Ishikawa (cell line): Measurements from ENCODE around the gene RBM24.

Experiments used
- CEBPB ChIP-seq: IDR thresholded peaks from 2 replicates; pipeline ENCODE4 v1.6.1; 2012
- CREB1 ChIP-seq: IDR thresholded peaks from 2 replicates; pipeline ENCODE4 v1.6.1; 2012; ENCODE audit warnings: low read depth
- EGR1 ChIP-seq: IDR thresholded peaks from 2 replicates; pipeline ENCODE4 v1.6.1; 2012
- EP300 ChIP-seq: IDR thresholded peaks from 2 replicates; pipeline ENCODE4 v1.6.1; 2012; ENCODE audit warnings: borderline replicate concordance
- FOXM1 ChIP-seq: IDR thresholded peaks from 2 replicates; pipeline ENCODE4 v1.6.1; 2012; ENCODE audit warnings: low read depth, borderline replicate concordance
- MAX ChIP-seq: IDR thresholded peaks from 2 replicates; pipeline ENCODE4 v1.6.1; 2012
- NFIC ChIP-seq: IDR thresholded peaks from 2 replicates; pipeline ENCODE4 v1.6.1; 2012
- RAD21 ChIP-seq: IDR thresholded peaks from 2 replicates; pipeline ENCODE4 v1.6.1; 2012; ENCODE audit warnings: low read depth
- REST ChIP-seq: IDR thresholded peaks from 2 replicates; pipeline ENCODE4 v1.6.1; 2012; ENCODE audit warnings: low read depth, mild to moderate bottlenecking
- TAF1 ChIP-seq: IDR thresholded peaks from 2 replicates; pipeline ENCODE4 v1.6.1; 2012; ENCODE audit warnings: low read depth, mild to moderate bottlenecking
- TCF12 ChIP-seq: IDR thresholded peaks from 2 replicates; pipeline ENCODE4 v1.6.1; 2012; ENCODE audit warnings: low read depth
- TEAD4 ChIP-seq: IDR thresholded peaks from 2 replicates; pipeline ENCODE4 v1.6.1; 2012
- USF1 ChIP-seq: IDR thresholded peaks from 2 replicates; pipeline ENCODE4 v1.6.1; 2012
- YY1 ChIP-seq: IDR thresholded peaks from 2 replicates; pipeline ENCODE4 v1.6.1; 2012; ENCODE audit warnings: low read depth
- ZBTB7A ChIP-seq: IDR thresholded peaks from 2 replicates; pipeline ENCODE4 v1.6.1; 2012; ENCODE audit warnings: low read depth

The RBM24 gene

GRCh38 chr6:17251953-17252352 lies 29.2 kb upstream of the RBM24 start:
- no peak for TF ChIP-seq EGR1
- TF ChIP-seq NFIC, result no peak
- TF ChIP-seq REST, result no peak
- TF ChIP-seq FOXM1, result no peak
- TF ChIP-seq TAF1, result no peak
- TF ChIP-seq RAD21, result no peak
- TF ChIP-seq CEBPB, result no peak
- no peak for TF ChIP-seq TEAD4
- TF ChIP-seq EP300, result no peak
- no peak for TF ChIP-seq CREB1
- TF ChIP-seq TCF12, result no peak
- no peak for TF ChIP-seq ZBTB7A
- TF ChIP-seq USF1, result no peak
- TF ChIP-seq YY1, result no peak
- TF ChIP-seq MAX, result no peak

- TF ChIP-seq CEBPB, result no peak
- no peak for TF ChIP-seq FOXM1
- TF ChIP-seq CREB1, result no peak
- no peak for TF ChIP-seq NFIC
These were observed 22.4 kb upstream of the RBM24 start for GRCh38 chr6:17258749-17259148.

GRCh38 chr6:17265570-17265969 lies 15.6 kb upstream of the RBM24 start:
- TF ChIP-seq CEBPB (no peak), TEAD4 (no peak), ZBTB7A (no peak)

- no peak for TF ChIP-seq ZBTB7A
- TF ChIP-seq EP300, result no peak
- TF ChIP-seq NFIC, result no peak
- TF ChIP-seq TCF12, result no peak
- no peak for TF ChIP-seq TEAD4
- TF ChIP-seq CREB1, result no peak
- TF ChIP-seq USF1, result no peak
- no peak for TF ChIP-seq YY1
- TF ChIP-seq MAX, result no peak
- TF ChIP-seq FOXM1, result no peak
- no peak for TF ChIP-seq TAF1
- no peak for TF ChIP-seq REST
- TF ChIP-seq CEBPB, result no peak
- TF ChIP-seq RAD21, result no peak
- TF ChIP-seq EGR1, result no peak
These were observed 13.6 kb upstream of the RBM24 start for GRCh38 chr6:17267566-17267965.

GRCh38 chr6:17268114-17268513 lies 13.0 kb upstream of the RBM24 start:
- TF ChIP-seq CREB1, result no peak
- TF ChIP-seq CEBPB, result no peak
- TF ChIP-seq MAX, result no peak
- no peak for TF ChIP-seq EGR1
- no peak for TF ChIP-seq RAD21
- no peak for TF ChIP-seq TAF1
- TF ChIP-seq USF1, result no peak
- TF ChIP-seq FOXM1, result no peak

GRCh38 chr6:17269840-17270239 lies 11.3 kb upstream of the RBM24 start:
- TF ChIP-seq YY1 (no peak), USF1 (no peak), MAX (no peak), EGR1 (no peak), NFIC (no peak), FOXM1 (no peak), CEBPB (no peak), EP300 (no peak), RAD21 (no peak), REST (no peak), TEAD4 (no peak), ZBTB7A (no peak), TAF1 (no peak), TCF12 (no peak), CREB1 (no peak)
